ENCODE results near the gene ADAM19.

ADAM19 gene

GRCh38 chr5:157516626-157517325 lies 58.8 kb downstream of the ADAM19 start:
- DNase-seq (no peak), ATAC-seq (ENCODE audit: insufficient read depth, low read depth) (no peak)
- H4K20me1 ChIP-seq (ENCODE audit: insufficient read depth, low read length) = no peaks in the 10 kb centered on the region
- H3K4me2 ChIP-seq (ENCODE audit: insufficient read depth, low read length) = no peak overlapping the region
- H3K27me3 ChIP-seq (ENCODE audit: insufficient read depth, low read length, poor library complexity) = no peaks in the 10 kb centered on the region
- H3K27ac ChIP-seq (ENCODE audit: low read length) = no peak overlapping the region
- H3K79me2 ChIP-seq (ENCODE audit: insufficient read depth, low read length) = no peaks in the 10 kb centered on the region
- no peak overlapping the region for H2AFZ ChIP-seq (ENCODE audit: low read depth, low read length)
- H3K36me3 ChIP-seq (ENCODE audit: insufficient read depth, low read length) = no peaks in the 10 kb centered on the region; the same call in 1 of the 2 replicates
- no peak for TF ChIP-seq CTCF (IDR thresholded peaks at IDR 0.05; ENCODE audit: borderline replicate concordance, extremely low read depth, low read length, poor library complexity, severe bottlenecking)
- H3K4me3 ChIP-seq (ENCODE audit: low read depth in 1 of 2, low read length in 2 of 2) = no peak overlapping the region
- no peak overlapping the region for H3K9ac ChIP-seq (ENCODE audit: low read depth, low read length)
- H3K4me1 ChIP-seq (ENCODE audit: insufficient read depth, low read length) = no peaks in the 10 kb centered on the region
- no peaks in the 10 kb centered on the region for H3K9me3 ChIP-seq (ENCODE audit: insufficient read depth, low read length, severe bottlenecking)

DNA sequence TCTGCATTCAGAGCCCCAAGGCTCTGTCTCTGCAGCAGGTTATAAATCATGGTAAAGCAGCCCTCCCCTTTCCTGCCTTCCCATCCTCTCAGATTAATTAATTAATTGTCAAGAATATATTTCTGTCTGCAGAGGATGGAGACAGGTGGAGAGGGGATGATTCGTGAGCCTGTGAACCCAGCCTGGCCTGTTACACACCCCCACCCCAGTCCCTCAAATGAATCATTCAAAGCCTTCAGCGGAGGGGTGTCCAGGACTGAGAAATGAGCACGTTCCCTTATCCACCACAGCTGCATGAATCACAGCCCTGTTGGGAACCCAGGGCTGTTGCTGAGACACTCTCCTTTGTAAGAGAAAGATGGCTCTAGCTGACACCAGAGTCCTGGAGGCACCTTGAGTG lies 59.6 kb downstream of the ADAM19 start:
- no peaks in the 10 kb centered on the region for H4K20me1 ChIP-seq (ENCODE audit: insufficient read depth, low read length)
- no peak overlapping the region for H3K27ac ChIP-seq (ENCODE audit: low read length)
- H3K79me2 ChIP-seq (ENCODE audit: insufficient read depth, low read length) = no peaks in the 10 kb centered on the region
- DNase-seq (no peak), ATAC-seq (ENCODE audit: insufficient read depth, low read depth) (no peak)
- no peak for TF ChIP-seq CTCF (IDR thresholded peaks at IDR 0.05; ENCODE audit: borderline replicate concordance, extremely low read depth, low read length, poor library complexity, severe bottlenecking)
- no peak for TF ChIP-seq EZH2 (IDR thresholded peaks at IDR 0.05; ENCODE audit: borderline replicate concordance, low read depth, low read length, severe bottlenecking)
- H3K27me3 ChIP-seq (ENCODE audit: insufficient read depth, low read length, poor library complexity) = no peaks in the 10 kb centered on the region
- H3K9me3 ChIP-seq (ENCODE audit: insufficient read depth, low read length, severe bottlenecking) = no peaks in the 10 kb centered on the region
- H3K4me1 ChIP-seq (ENCODE audit: insufficient read depth, low read length) = no peaks in the 10 kb centered on the region
- H2AFZ ChIP-seq (ENCODE audit: low read depth, low read length) = no peak overlapping the region
- no peak overlapping the region for H3K4me2 ChIP-seq (ENCODE audit: insufficient read depth, low read length)
- H3K36me3 ChIP-seq (ENCODE audit: insufficient read depth, low read length) = no peaks in the 10 kb centered on the region; the same call in 1 of the 2 replicates
- no peak overlapping the region for H3K9ac ChIP-seq (ENCODE audit: low read depth, low read length)
- no peak overlapping the region for H3K4me3 ChIP-seq (ENCODE audit: low read depth in 1 of 2, low read length in 2 of 2)

- TF ChIP-seq EZH2 (IDR thresholded peaks at IDR 0.05; ENCODE audit: borderline replicate concordance, low read depth, low read length, severe bottlenecking) (no peak), CTCF (IDR thresholded peaks at IDR 0.05; ENCODE audit: borderline replicate concordance, extremely low read depth, low read length, poor library complexity, severe bottlenecking) (no peak)
- DNase-seq = no peak
Observed at GRCh38 chr5:157514974-157515373, 60.6 kb downstream of the ADAM19 start.

More at GRCh38 chr5:157514974-157515373, 60.6 kb downstream of the ADAM19 start:
- no peaks in the 10 kb centered on the region; the same call in 1 of the 2 replicates for H3K36me3 ChIP-seq (ENCODE audit: insufficient read depth, low read length)
- no peak overlapping the region for H2AFZ ChIP-seq (ENCODE audit: low read depth, low read length)
- no peak overlapping the region for H3K27ac ChIP-seq (ENCODE audit: low read length)
- H4K20me1 ChIP-seq (ENCODE audit: insufficient read depth, low read length) = no peaks in the 10 kb centered on the region
- H3K9me3 ChIP-seq (ENCODE audit: insufficient read depth, low read length, severe bottlenecking) = no peaks in the 10 kb centered on the region
- ATAC-seq (ENCODE audit: insufficient read depth, low read depth) = no peak
- H3K4me3 ChIP-seq (ENCODE audit: low read depth in 1 of 2, low read length in 2 of 2) = no peak overlapping the region
- no peak overlapping the region for H3K4me2 ChIP-seq (ENCODE audit: insufficient read depth, low read length)
- H3K9ac ChIP-seq (ENCODE audit: low read depth, low read length) = no peak overlapping the region
- no peaks in the 10 kb centered on the region for H3K27me3 ChIP-seq (ENCODE audit: insufficient read depth, low read length, poor library complexity)
- no peaks in the 10 kb centered on the region for H3K79me2 ChIP-seq (ENCODE audit: insufficient read depth, low read length)
- H3K4me1 ChIP-seq (ENCODE audit: insufficient read depth, low read length) = no peaks in the 10 kb centered on the region

Measured in DND-41 (cell line).